Activated CD4-positive, alpha-beta T cell treated with anti-CD3 and anti-CD28 coated beads for 48 hours (primary cell): ENCODE data around the gene HAGH.
A peak's percentile ranks its signal among the peaks of the same experiment; 100 is the strongest.
"Not testable (repeated sequence)": the region's sequence is repeated elsewhere in the genome, so short reads cannot be mapped to it uniquely, and the experiment has no call there.

Experiments
- DNase-seq: peaks from one replicate; pipeline ENCODE4 v3.0.0-alpha.2; 2020

The HAGH gene

GRCh38 chr16:1826691-1827573 lies at the start of gene HAGH, which contains the start of gene FAHD1:
Gene HAGH, minus strand, starts transcription at chr16:1826825. Its CDS starts 38 bp downstream, at chr16:1826787.
Gene FAHD1, plus strand, starts transcription at chr16:1827206. Its CDS starts 33 bp downstream, at chr16:1827239.
- peak; percentile 92 for DNase-seq

DNA sequence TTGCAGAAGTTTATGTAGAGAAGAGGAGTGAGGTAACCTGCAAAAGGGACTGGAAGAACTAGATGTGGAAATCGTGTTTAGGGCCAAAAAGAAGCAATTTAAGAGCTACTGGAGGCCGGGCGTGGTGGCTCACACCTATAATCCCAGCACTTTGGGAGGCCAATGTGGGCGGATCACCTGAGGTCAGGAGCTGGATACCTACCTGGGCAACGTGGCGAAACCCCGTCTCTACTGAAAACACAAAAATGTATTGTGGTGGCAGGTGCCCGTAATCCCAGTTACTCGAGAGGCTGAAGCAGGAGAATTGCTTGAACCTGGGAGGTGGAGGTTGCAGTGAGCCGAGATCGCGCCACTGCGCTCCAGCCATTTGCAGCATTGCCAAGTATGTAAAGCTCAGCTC lies 49.4 kb upstream of the HAGH start:
- DNase-seq = not testable (repeated sequence)

DNA sequence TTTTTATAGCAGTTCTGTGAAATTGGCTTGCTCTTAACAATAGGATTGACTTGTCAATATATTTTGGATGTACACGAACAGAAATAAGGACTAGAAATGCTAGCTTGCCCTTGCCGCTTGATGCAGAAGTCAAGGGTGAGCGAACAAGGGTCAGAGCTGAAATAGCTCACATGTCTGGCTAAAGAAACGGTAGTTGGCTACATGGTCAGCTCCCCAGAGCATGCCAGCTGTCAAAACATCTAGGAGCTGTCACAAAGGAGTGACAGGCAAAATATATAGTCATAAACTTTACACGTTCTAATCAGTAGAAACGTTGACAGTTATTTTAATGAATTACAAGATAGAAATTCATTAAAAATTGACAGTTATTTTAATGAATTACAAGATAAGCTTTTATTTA lies 48.2 kb upstream of the HAGH start:
- no peak for DNase-seq

DNA sequence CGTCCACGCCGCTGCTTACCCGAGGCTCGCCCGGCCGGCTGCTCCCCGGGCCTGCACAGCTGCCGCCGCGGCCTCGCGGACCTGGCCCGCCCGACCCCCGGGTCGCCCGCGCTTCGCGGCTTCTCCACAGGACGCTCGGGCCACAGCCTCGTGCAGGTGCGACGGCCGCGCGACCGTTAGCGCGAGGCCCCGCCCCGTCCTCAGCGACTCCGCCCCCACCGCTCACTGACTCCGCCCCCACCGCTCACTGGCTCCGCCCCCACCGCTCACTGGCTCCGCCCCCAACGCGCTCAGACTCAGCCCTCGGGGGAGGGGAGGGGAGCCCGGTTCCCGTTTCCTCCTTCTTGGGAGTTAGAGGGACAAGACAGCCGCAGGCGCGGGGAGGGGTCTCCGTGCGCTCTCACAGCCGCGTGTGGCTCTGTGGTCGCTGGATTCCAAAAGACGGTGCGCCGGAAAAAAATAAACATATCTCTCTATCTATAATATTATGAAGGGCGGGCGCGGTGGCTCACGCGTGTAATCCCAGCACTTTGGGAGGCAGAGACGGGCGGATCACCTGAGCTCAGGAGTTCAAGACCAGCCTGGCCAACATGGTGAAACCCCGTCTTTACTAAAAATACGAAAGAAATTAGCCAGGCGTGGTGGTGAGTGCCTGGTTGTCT lies 45.5 kb upstream of the HAGH start, which contains the start of gene MEIOB:
TSS of gene MEIOB (minus strand) at position 191 of the 662 bp plus-strand sequence. CDS start 3,989 bp downstream, outside the sequence.
- peak; percentile 70 for DNase-seq

DNA sequence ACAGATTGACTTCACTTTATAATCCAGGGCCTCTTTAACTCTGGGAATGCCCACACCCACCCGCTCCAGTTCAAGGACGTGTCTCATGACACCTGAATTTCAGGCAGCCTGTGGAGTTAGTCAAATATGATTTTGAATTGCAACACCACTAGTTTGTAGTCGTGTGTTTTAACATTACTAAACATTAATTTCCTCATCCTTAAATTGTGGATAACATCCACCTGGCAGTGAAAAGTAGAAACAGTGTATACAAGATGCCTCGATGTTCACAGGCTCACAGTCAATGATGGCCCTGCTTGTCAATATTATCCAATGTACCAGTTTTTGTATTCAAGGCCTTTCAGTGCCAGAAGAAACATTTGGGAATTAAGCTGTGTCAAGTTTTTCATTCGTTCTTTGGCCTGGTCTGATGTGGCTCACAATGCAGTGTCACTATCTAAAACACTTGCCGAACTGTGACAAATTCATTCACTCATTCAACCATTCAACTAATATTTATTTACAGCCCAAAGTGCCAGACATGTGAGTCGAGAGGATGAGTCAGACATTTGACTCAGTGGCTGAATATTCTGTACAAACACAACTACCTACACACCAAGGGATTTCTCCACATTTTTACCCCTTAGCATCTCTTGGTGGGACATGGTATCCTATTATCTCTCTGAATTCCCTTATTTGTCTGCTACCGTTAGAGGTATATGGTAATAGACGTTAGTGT lies 43.9 kb upstream of the HAGH start:
- DNase-seq = no peak

DNA sequence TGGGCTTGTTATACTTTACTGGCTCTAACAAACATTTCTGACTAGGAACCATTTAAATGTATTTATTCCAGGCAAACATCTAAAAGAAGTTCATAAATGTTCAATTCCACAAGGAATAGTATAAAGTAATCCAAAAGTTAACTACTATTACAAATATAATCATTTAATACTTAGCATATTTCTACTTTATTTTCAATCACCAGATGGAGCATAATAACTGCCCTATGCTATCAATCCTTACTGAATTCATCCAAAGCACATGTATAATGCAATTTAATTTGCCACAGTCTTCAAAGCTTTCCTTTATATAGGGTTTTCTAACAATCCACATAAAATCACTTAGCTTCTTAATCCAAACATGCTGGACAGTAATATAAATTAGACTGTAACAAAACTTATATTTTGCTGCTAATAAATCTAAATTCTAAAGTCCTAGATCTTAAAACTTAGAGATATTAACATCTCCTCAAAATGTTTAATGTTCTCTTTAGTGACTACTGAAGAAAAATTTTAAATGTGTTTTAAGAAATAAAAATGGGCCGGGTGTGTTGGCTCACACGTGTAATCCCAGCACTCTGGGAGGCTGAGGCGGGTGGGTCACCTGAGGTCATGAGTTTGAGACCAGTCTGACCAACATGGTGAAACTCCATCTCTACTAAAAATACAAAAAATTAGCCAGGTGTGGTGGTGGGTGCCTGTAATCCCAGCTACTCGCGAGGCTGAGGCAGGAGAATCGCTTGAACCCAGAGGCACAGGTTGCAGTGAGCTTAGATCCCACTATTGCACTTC lies 39.5 kb upstream of the HAGH start:
- DNase-seq = no peak

GRCh38 chr16:1863681-1864460 lies 37.2 kb upstream of the HAGH start:
- no peak for DNase-seq

GRCh38 chr16:1862394-1862793 lies 35.8 kb upstream of the HAGH start:
- no peak for DNase-seq

DNA sequence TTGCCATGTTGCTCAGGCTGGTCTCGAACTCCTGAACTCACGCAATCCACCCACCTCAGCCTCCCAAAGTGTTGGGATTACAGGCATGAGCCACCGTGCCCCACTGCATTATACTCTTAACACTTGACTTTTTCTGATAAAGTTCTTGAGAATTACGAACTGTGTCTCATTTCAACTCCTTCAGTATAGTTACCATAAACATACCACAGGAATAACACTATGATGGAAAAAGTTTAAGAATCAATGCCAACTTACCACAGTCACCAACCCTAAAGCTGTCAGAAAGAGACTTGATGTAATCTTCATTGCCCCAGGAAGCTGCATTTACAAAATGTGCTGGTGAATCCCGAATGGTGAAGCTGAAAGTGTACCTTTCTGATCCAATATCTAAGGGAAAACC lies 35.1 kb upstream of the HAGH start:
- DNase-seq = no peak

GRCh38 chr16:1859650-1860049 lies 33.0 kb upstream of the HAGH start:
- no peak for DNase-seq

DNA sequence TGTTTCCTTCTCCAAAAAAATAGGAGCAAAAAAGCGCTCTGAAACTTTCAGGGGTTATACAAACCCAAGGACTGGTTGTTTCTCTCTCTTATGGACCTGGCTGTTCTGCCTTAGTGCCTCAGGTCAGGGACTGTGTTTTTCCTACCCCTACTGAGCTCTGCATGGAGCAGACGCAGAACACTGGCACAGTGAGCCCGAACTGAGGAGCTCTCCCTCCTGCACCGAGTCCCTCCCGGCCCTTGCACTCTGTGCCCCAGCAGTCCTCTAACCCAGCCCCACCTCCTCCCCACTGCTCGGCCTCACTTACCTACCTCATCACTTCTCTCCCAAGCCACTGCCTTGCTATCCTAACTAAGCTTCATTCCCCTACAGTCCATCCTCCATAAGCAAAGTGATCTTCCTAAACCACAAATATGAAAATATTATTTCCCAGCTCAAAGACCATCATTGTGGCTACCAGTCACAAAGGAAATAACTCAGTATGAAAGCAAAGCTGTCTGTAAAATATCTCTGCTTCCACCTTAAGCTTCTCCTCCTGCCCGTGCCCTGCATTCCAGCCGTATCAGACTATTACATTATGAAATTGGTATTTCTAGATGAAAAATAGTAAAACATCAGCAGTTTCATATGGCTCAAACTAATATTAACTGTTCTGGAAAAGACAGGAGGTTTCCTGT lies 31.7 kb upstream of the HAGH start:
- DNase-seq = no peak

DNA sequence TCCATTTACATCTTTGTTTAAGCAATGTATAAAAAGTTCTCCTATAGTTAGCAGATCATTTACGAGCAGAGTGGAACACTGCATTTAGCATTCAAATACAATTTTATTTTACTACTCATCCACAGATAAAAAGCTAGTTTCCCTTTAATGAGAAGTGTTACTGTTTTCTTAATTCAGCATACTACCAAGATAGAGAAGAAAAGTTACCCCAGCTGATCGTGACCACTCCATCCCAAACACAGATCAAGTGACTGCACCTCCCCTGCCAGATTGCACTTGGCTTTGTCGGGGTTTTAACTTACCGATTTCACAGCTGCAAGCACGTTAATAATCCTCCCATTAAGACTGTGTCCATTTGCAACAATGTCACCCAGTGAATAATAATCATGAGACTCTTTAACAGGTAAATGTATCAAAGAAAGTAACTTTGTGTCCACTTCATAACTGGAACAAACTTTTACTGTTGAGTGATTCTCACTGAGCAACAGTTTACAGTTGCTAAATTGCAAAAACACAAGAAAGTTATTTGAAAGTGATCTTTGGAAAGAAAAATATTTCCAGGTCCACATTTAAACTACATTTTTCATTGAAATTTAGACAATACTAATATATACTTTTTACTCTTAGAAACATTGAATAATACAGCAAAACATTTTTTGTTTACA lies 30.9 kb upstream of the HAGH start:
- DNase-seq = no peak

DNA sequence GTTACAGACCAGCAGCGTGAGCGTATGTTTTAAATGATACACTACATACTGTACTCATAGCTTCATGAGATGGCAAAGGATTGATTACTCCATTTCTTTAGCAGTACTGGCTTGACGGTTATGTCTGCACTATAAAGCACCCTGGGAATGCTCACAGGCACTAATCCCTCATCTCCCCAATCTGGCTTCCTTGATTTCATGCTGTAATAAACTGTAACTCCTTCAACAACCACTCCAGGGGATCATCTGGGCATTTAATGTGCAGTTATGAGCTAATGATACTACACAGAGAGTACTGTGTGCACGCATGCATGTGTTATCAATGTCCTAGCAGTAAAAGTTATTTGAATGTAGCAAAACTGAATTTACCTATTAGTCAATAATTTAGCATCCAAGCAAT lies 25.2 kb upstream of the HAGH start:
- no peak for DNase-seq

- DNase-seq = no peak
These were observed 24.4 kb upstream of the HAGH start for GRCh38 chr16:1850981-1851380.

- no peak for DNase-seq
These were observed 19.8 kb upstream of the HAGH start for GRCh38 chr16:1846416-1846815.

DNA sequence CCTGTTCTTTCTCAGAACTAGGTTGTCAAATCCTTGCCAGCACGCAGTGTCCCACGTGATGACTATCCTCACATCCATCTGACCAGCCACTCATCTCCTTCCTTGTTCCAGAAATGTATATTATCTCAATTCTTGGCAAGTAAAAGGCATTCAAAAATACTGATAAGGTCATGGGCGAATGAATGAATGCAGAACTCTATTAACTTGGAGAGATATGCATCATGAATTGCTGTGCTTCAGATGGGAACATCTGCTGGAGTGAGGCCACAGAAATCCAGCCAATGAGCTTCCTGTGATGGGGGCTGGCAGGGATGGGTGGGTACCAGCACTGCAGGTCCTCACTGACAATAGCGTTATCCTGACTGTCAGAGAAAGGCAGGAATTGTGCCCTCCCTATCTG lies 19.4 kb upstream of the HAGH start:
- DNase-seq = no peak

GRCh38 chr16:1839554-1839953 lies 12.9 kb upstream of the HAGH start:
- DNase-seq = no peak

DNA sequence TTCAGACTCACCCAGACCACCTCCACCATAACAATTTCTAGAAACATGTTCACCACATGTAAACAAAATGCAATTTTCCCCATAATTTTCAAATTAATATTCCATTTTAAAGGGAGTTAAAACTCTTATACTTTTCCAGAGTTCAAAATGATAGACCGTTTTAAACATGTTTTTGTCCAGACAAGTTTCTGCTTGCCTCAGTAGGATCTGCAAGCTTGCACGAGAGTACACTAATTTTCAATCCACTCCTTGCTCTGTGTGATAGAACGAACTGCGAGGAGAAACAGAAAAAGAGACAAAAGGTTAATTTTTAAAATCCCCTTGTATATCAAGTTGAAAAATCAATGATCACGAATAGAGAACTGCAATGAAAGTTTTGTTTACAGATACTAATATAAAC lies 7.5 kb upstream of the HAGH start:
- no peak for DNase-seq

DNA sequence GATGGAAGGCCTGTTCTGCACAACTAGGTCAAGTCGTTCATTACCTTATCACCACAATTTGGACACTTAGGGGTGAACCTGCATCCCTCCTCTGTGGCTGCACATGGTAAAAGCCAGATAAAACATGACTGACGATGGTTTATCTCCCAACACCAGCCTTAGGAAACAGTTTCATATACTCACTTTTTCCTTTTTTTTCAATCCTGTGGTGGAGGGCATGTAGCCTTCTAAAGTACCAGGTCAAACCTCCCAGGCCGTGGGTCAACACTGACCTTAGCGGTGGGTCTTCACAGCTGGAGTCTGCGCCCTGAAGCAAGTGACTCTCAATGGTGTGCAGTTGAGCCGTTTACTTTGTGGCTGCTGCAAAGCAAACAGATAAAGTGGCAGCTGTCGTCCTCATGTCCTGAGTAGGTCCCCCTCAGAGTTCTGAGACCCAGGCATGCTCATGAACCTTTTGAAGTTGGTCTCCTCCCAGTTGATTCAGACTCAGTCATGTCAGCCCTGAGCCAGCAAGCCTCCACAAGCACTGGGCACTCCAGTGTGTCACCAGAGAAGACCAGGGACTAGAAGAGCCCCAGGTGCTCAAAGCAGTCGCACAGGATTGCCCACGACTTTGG lies 6.3 kb upstream of the HAGH start:
- DNase-seq = no peak
